H1 (cell line): Measurements from ENCODE around the gene EFCAB8. TPM values are rescaled to one million over a fixed set of nuclear protein-coding genes. Genes with fewer than 3 reads are reported as not detected.

ENCODE experiments used
- CTCF ChIA-PET: fragments of 300-600 bp; sonication (Branson Sonifier 250); formaldehyde crosslinking; loops from one replicate; lab custom pipeline; 2021; ENCODE audit not compliant: partially characterized antibody; lab: Charles Lee
- POLR2A ChIA-PET: fragments of 300-600 bp; sonication (Branson Sonifier 250); formaldehyde crosslinking; loops from one replicate; lab custom pipeline; 2021; ENCODE audit warnings: inconsistent platforms; ENCODE audit not compliant: partially characterized antibody; lab: Charles Lee
- DNase-seq, 2 experiments: peaks; one replicate each; pipeline versions ENCODE4 v3.0.0 to v3.0.0-alpha.2; 2010 to 2022; ENCODE audit warnings: low spot score in 2 of 2, low read depth in 1 of 2, mixed read lengths in 1 of 2
- FAIRE-seq: peaks from 2 replicates; lab custom pipeline; 2011; peaks lifted over from hg19 to GRCh38; lab: Jason Lieb, UNC
- H2AFZ ChIP-seq: 2 replicates; pipeline ENCODE4 v1.8.1; 2012; ENCODE audit warnings: low read length, inconsistent platforms
- H2AK5ac ChIP-seq: 2 replicates; pipeline ENCODE4 v1.6.1; 2013; ENCODE audit warnings: low read depth, low read length
- H2BK120ac ChIP-seq: replicated peaks from 2 replicates; pipeline ENCODE3; 2013; ENCODE audit warnings: low read depth, low read length, inconsistent platforms
- H2BK12ac ChIP-seq: 2 replicates; pipeline ENCODE4 v1.6.1; 2013; ENCODE audit warnings: low read depth, low read length
- H2BK15ac ChIP-seq: 2 replicates; pipeline ENCODE4 v1.6.1; 2013; ENCODE audit warnings: low read length
- H2BK20ac ChIP-seq: 2 replicates; pipeline ENCODE4 v1.6.1; 2013; ENCODE audit warnings: low read length
- H2BK5ac ChIP-seq: 2 replicates; pipeline ENCODE4 v1.6.1; 2013; ENCODE audit warnings: low read depth, low read length
- H3K14ac ChIP-seq: 2 replicates; pipeline ENCODE4 v1.6.1; 2013; ENCODE audit warnings: inconsistent platforms; ENCODE audit not compliant: insufficient read length
- H3K18ac ChIP-seq: 2 replicates; pipeline ENCODE4 v1.6.1; 2013; ENCODE audit warnings: low read length; ENCODE audit errors: extremely low read depth
- H3K23ac ChIP-seq: 2 replicates; pipeline ENCODE4 v1.6.1; 2013; ENCODE audit warnings: inconsistent platforms; ENCODE audit not compliant: insufficient read length
- H3K23me2 ChIP-seq: 2 replicates; pipeline ENCODE4 v1.6.1; 2013; ENCODE audit warnings: low read depth, low read length
- H3K27ac ChIP-seq: 2 replicates; pipeline ENCODE4 v1.6.1; 2011; ENCODE audit warnings: low read depth, low read length, inconsistent platforms
- H3K27me3 ChIP-seq, 4 experiments: replicated peaks in 1 of 4; 1 replicate in 1 of 4; 2 replicates in 3 of 4; pipeline versions ENCODE4 v1.6.1 to v1.8.1; 2011 to 2013; ENCODE audit warnings: low read length in 3 of 4, mild to moderate bottlenecking in 3 of 4, inconsistent platforms in 2 of 4, mixed read lengths in 2 of 4, moderate library complexity in 1 of 4; ENCODE audit not compliant: control insufficient read depth in 3 of 4, insufficient read depth in 3 of 4; ENCODE audit errors: extremely low read depth in 1 of 4
- H3K36me3 ChIP-seq, 4 experiments: 2 replicates each; pipeline versions ENCODE4 v1.6.1 to v1.8.1; 2011 to 2013; ENCODE audit warnings: mild to moderate bottlenecking in 4 of 4, low read length in 3 of 4, moderate library complexity in 2 of 4, control low read depth in 1 of 4, inconsistent platforms in 1 of 4; ENCODE audit not compliant: insufficient read depth in 4 of 4, control insufficient read depth in 2 of 4
- H3K4ac ChIP-seq: replicated peaks from 2 replicates; pipeline ENCODE3; 2013; ENCODE audit warnings: low read length, low read depth, mixed read lengths, inconsistent platforms; ENCODE audit not compliant: insufficient read length
- H3K4me1 ChIP-seq, 4 experiments: replicated peaks in 1 of 4; 1 replicate in 1 of 4; 2 replicates in 3 of 4; pipeline versions ENCODE4 v1.6.1 to v1.8.1; 2011 to 2013; ENCODE audit warnings: low read length in 3 of 4, inconsistent platforms in 2 of 4, mixed read lengths in 1 of 4; ENCODE audit not compliant: insufficient read depth in 4 of 4, control insufficient read depth in 3 of 4
- H3K4me2 ChIP-seq, 2 experiments: 2 replicates each; pipeline versions ENCODE4 v1.6.1 to v1.8.1; 2011 to 2013; ENCODE audit warnings: low read depth in 2 of 2, low read length in 2 of 2, control low read depth in 1 of 2, inconsistent platforms in 1 of 2, mild to moderate bottlenecking in 1 of 2; ENCODE audit not compliant: insufficient read depth in 1 of 2
- H3K4me3 ChIP-seq, 4 experiments: fragments of 200-600, 300-600 bp in 1 of 4; sonication (generic), shearing (Covaris generic), sonication (Bioruptor Twin) in 1 of 4; 2 replicates each; pipeline versions ENCODE4 v1.5.1 to v1.8.1; 2011 to 2016; ENCODE audit warnings: low read length in 4 of 4, low read depth in 3 of 4, control low read depth in 2 of 4, inconsistent platforms in 2 of 4, mild to moderate bottlenecking in 2 of 4, mixed read lengths in 1 of 4, moderate library complexity in 1 of 4; ENCODE audit not compliant: insufficient read depth in 2 of 4; ENCODE audit errors: extremely low read depth in 1 of 4
- H3K56ac ChIP-seq: replicated peaks from 2 replicates; pipeline ENCODE3; 2013; ENCODE audit warnings: low read depth, mild to moderate bottlenecking, mixed read lengths, low read length, inconsistent platforms; ENCODE audit not compliant: insufficient read length
- H3K79me1 ChIP-seq: 2 replicates; pipeline ENCODE4 v1.6.1; 2013; ENCODE audit warnings: low read depth, low read length, control low read depth
- H3K79me2 ChIP-seq, 2 experiments: 2 replicates each; pipeline versions ENCODE4 v1.6.1 to v1.8.1; 2012 to 2013; ENCODE audit warnings: low read length in 2 of 2, mild to moderate bottlenecking in 2 of 2, inconsistent platforms in 1 of 2; ENCODE audit not compliant: insufficient read depth in 2 of 2, control insufficient read depth in 1 of 2
- H3K9ac ChIP-seq, 4 experiments: replicated peaks in 1 of 4; 1 replicate in 1 of 4; 2 replicates in 3 of 4; pipeline versions ENCODE4 v1.6.1 to v1.8.1; 2011 to 2013; ENCODE audit warnings: low read depth in 3 of 4, low read length in 3 of 4, control low read depth in 2 of 4, mild to moderate bottlenecking in 2 of 4, moderate library complexity in 2 of 4, inconsistent platforms in 1 of 4; ENCODE audit errors: extremely low read depth in 1 of 4
- H3K9me3 ChIP-seq, 2 experiments: 2 replicates each; pipeline versions ENCODE4 v1.6.1 to v1.8.1; 2012 to 2013; ENCODE audit warnings: mild to moderate bottlenecking in 2 of 2, moderate library complexity in 2 of 2, control low read depth in 1 of 2, inconsistent platforms in 1 of 2, low read depth in 1 of 2, low read length in 1 of 2, mixed read lengths in 1 of 2; ENCODE audit not compliant: insufficient read depth in 2 of 2
- H4K20me1 ChIP-seq, 2 experiments: replicated peaks in 1 of 2; 2 replicates each; pipeline versions ENCODE3 to v1.8.1; 2011 to 2013; ENCODE audit warnings: inconsistent platforms in 2 of 2, low read length in 2 of 2, mild to moderate bottlenecking in 1 of 2; ENCODE audit not compliant: insufficient read depth in 2 of 2, control insufficient read depth in 1 of 2
- H4K5ac ChIP-seq: 2 replicates; pipeline ENCODE4 v1.6.1; 2013; ENCODE audit warnings: low read length, low read depth, mixed read lengths, inconsistent platforms; ENCODE audit not compliant: insufficient read length
- H4K8ac ChIP-seq: 2 replicates; pipeline ENCODE4 v1.8.0; 2013; ENCODE audit warnings: mild to moderate bottlenecking, moderate library complexity, low read length, inconsistent platforms; ENCODE audit not compliant: insufficient read depth; ENCODE audit errors: extremely low read depth
- H4K91ac ChIP-seq: replicated peaks from 2 replicates; pipeline ENCODE3; 2013; ENCODE audit warnings: low read length, mixed read lengths, inconsistent platforms; ENCODE audit not compliant: insufficient read length
- NANOG ChIP-seq: IDR thresholded peaks from 2 replicates; pipeline ENCODE4 v1.6.1; 2011; ENCODE audit warnings: low read length, low read depth, mild to moderate bottlenecking, inconsistent platforms; ENCODE audit not compliant: insufficient read depth, poor library complexity, severe bottlenecking
- WGBS, 2 experiments: shearing (Covaris generic) in 1 of 2; methylation state at CpG; one replicate each; pipeline versions ENCODE4 v1.1.6 to v1.1.7; 2013 to 2015; ENCODE audit warnings: low lambda C conversion rate in 2 of 2, mixed read lengths in 2 of 2, inconsistent platforms in 1 of 2, low coverage in 1 of 2, missing lambda C conversion rate in 1 of 2; ENCODE audit not compliant: insufficient replicate concordance in 2 of 2, insufficient coverage in 1 of 2, insufficient read length in 1 of 2; ENCODE audit errors: extremely low coverage in 1 of 2, missing lambda C conversion rate in 1 of 2; 5-methylcytosine and 5-hydroxymethylcytosine counted together
- polyA plus RNA-seq, 7 experiments: library from polyadenylated mRNA; depleted of rRNA in 3 of 7; stranded (reverse) in 5 of 7; unstranded in 2 of 7; fragments of >200 nt in 5 of 7; fragments of 200-250 nt in 2 of 7; gene quantifications; 1 replicate in 5 of 7; 2 replicates in 1 of 7; 4 replicates in 1 of 7; pipeline versions ENCODE4 v1.2.1 to v1.2.3, GENCODE V29; 2011 to 2013; ENCODE audit warnings: missing spikeins in 2 of 7, mixed read lengths in 2 of 7
- total RNA-seq: library from RNA; stranded (reverse); fragmentation: NEBNext Ultra II Directional; extraction: Animal tissue kit (Norgen Biotek cat#: 25700); gene quantifications from 2 replicates; pipeline ENCODE4 v1.2.1, GENCODE V29; 2021

Gene EFCAB8
- total and polyA plus RNA-seq, 2 of the 8 experiments (the other 6 are each of a cell fraction or from before 2014, with no cell fraction given): 0.06 to 0.20 TPM

DNA sequence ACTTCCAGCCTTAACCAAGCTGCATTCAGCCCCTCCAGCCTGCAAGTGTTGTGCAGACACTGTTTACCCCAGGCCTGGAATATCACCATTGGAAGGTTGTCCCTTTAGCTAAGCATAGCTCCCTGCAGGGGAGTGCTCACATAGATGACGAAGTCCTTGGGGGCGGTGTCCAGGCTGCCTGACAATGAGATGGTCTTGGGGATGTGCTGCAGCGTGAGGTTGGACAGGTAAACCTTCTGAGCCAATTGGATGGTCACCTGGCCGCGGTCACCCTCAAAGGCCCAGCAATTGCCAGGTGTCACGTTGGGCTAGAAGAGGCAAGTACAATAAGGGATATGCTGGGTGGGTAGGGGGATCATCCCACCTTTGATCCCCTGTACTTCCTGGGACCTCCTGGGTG, 126.9 kb downstream of the EFCAB8 start:
- FAIRE-seq (no peak), DNase-seq (no peak)
- H2BK20ac ChIP-seq: no peak overlapping the region
- H2AFZ ChIP-seq: no peak overlapping the region
- H3K9ac ChIP-seq: no peak overlapping the region
- H3K79me1 ChIP-seq: no peaks in the 10 kb centered on the region
- H3K14ac ChIP-seq: no peak overlapping the region
- H4K20me1 ChIP-seq: no peaks in the 10 kb centered on the region
- H3K9me3 ChIP-seq: no peaks in the 10 kb centered on the region
- no peak overlapping the region for H2BK5ac ChIP-seq
- WGBS, 2 experiments: 92% methylated on average over 6 of the region's 6 CpGs; no CpG with 5 or more reads in 1 of the 2 experiments
- no peak overlapping the region for H3K4ac ChIP-seq
- no peak overlapping the region for H3K27ac ChIP-seq
- no peak overlapping the region for H2BK120ac ChIP-seq
- POLR2A ChIA-PET: interaction anchor here (0.8 kb wide), 1 partner anchor 9 kb away, joined by 3 read pairs; no protein-coding TSS in a partner anchor
- no peak overlapping the region for H2BK12ac ChIP-seq
- no peaks in the 10 kb centered on the region for H3K79me2 ChIP-seq
- no peaks in the 10 kb centered on the region for H3K27me3 ChIP-seq
- H3K23ac ChIP-seq: no peak overlapping the region
- no peak overlapping the region for H3K56ac ChIP-seq
- H3K4me1 ChIP-seq: no peaks in the 10 kb centered on the region; a peak in 1 of 7 replicates
- H3K18ac ChIP-seq: no peak overlapping the region
- no peak overlapping the region for H3K4me3 ChIP-seq
- no peak overlapping the region for H2AK5ac ChIP-seq
- H3K36me3 ChIP-seq: no peaks in the 10 kb centered on the region
- no peak overlapping the region for H3K4me2 ChIP-seq
- H4K91ac ChIP-seq: no peak overlapping the region
- H4K8ac ChIP-seq: no peak overlapping the region
- H4K5ac ChIP-seq: no peak overlapping the region
- no peaks in the 10 kb centered on the region for H3K23me2 ChIP-seq
- H2BK15ac ChIP-seq: no peak overlapping the region
- CTCF ChIA-PET: interaction anchor here (0.7 to 5.4 kb wide), 11 partner anchors 9 to 311 kb away, joined by 3 to 53 read pairs (median 8); partner anchors contain the start of gene SUN5
- TF ChIP-seq NANOG: no peak
